DOHH2 (cell line): Measurements from ENCODE around the gene DSCAM.

Experiments
- H3F3A ChIP-seq: fragments of 200-600 bp; sonication (generic), shearing (Covaris generic); 2 replicates; pipeline ENCODE4 v1.6.0; 2016; ENCODE audit warnings: antibody characterized with exemption, mild to moderate bottlenecking; ENCODE audit not compliant: control insufficient read depth, insufficient read depth
- H3K27ac ChIP-seq: fragments of 200-600 bp; sonication (generic); 2 replicates; pipeline ENCODE4 v1.5.1; 2014; ENCODE audit warnings: low read depth, mild to moderate bottlenecking, low read length, moderate library complexity
- H3K27me3 ChIP-seq: fragments of 200-600 bp; sonication (generic); 2 replicates; pipeline ENCODE4 v1.6.1; 2014; ENCODE audit warnings: mild to moderate bottlenecking, low read length, mixed read lengths; ENCODE audit not compliant: control insufficient read depth
- H3K36me3 ChIP-seq: fragments of 200-600 bp; sonication (generic); 2 replicates; pipeline ENCODE4 v1.6.1; 2014; ENCODE audit warnings: mild to moderate bottlenecking, low read length, moderate library complexity, mixed read lengths; ENCODE audit not compliant: control insufficient read depth
- H3K4me1 ChIP-seq: fragments of 200-600 bp; sonication (generic); 2 replicates; pipeline ENCODE4 v1.6.1; 2014; ENCODE audit warnings: mild to moderate bottlenecking, low read length, mixed read lengths; ENCODE audit not compliant: control insufficient read depth
- H3K4me2 ChIP-seq: fragments of 200-600 bp; sonication (generic); 2 replicates; pipeline ENCODE4 v1.6.0; 2014; ENCODE audit warnings: mild to moderate bottlenecking, low read length, moderate library complexity
- H3K4me3 ChIP-seq: fragments of 200-600 bp; sonication (generic); 2 replicates; pipeline ENCODE4 v1.5.1; 2014; ENCODE audit warnings: mild to moderate bottlenecking, low read length, mixed read lengths
- H3K79me2 ChIP-seq: fragments of 200-600 bp; sonication (generic); 2 replicates; pipeline ENCODE4 v1.6.1; 2014; ENCODE audit warnings: mild to moderate bottlenecking, low read length, mixed read lengths; ENCODE audit not compliant: control insufficient read depth
- H3K9me2 ChIP-seq: fragments of 200-600 bp; sonication (generic); replicated peaks from 2 replicates; pipeline ENCODE4 v1.6.1; 2014; ENCODE audit warnings: mild to moderate bottlenecking, low read length, mixed read lengths; ENCODE audit not compliant: control insufficient read depth
- H3K9me3 ChIP-seq: fragments of 200-600 bp; sonication (generic); 2 replicates; pipeline ENCODE4 v1.6.1; 2014; ENCODE audit warnings: antibody characterized with exemption, low read length, mixed read lengths; ENCODE audit not compliant: control insufficient read depth, insufficient read depth
- H4K20me1 ChIP-seq: fragments of 200-600 bp; sonication (generic); 2 replicates; pipeline ENCODE4 v1.6.0; 2014; ENCODE audit warnings: low read depth, mild to moderate bottlenecking, antibody characterized with exemption, low read length, moderate library complexity; ENCODE audit not compliant: control insufficient read depth, insufficient read depth
- EZH2phosphoT487 ChIP-seq: fragments of 200-600 bp; sonication (generic); IDR thresholded peaks from 2 replicates; pipeline ENCODE4 v1.6.1; 2017; ENCODE audit warnings: borderline replicate concordance, mild to moderate bottlenecking, antibody characterized with exemption, low read length, moderate library complexity, mixed read lengths
- TF ChIP-seq, protein P1 (sequence below): fragments of 200-600 bp; sonication (generic); IDR thresholded peaks from one replicate; pipeline ENCODE4 v1.5.1; 2014; ENCODE audit warnings: antibody characterized with exemption, mild to moderate bottlenecking, low read depth, low read length; ENCODE audit not compliant: poor library complexity, severe bottlenecking

The DSCAM gene

DNA sequence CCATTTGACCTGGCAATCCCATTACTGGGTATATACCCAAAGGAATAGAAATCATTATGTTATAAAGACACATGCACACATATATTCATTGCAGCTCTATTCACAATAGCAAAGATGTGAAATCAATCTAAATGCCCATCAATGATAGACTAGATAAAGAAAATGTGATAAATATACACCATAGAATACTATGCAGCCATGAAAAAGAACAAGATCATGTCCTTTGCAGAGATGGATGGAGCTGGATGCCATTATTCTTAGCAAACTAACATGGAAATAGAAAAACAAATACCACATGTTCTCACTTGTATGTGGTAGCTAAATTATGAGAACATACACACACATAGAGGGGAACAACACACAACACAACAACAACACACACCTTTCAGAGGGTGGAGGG is 731.2 kb downstream of the DSCAM start:
- H3K4me3 ChIP-seq: no peak overlapping the region
- H3K9me3 ChIP-seq: no peaks in the 10 kb centered on the region
- H3K79me2 ChIP-seq: no peaks in the 10 kb centered on the region
- no peaks in the 10 kb centered on the region for H3K27me3 ChIP-seq
- no peaks in the 10 kb centered on the region for H3K9me2 ChIP-seq
- no peaks in the 10 kb centered on the region for H3F3A ChIP-seq
- no peaks in the 10 kb centered on the region for H3K36me3 ChIP-seq
- no peaks in the 10 kb centered on the region for H3K4me1 ChIP-seq
- H4K20me1 ChIP-seq: no peaks in the 10 kb centered on the region
- H3K4me2 ChIP-seq: no peak overlapping the region
- TF ChIP-seq, protein P1, sequence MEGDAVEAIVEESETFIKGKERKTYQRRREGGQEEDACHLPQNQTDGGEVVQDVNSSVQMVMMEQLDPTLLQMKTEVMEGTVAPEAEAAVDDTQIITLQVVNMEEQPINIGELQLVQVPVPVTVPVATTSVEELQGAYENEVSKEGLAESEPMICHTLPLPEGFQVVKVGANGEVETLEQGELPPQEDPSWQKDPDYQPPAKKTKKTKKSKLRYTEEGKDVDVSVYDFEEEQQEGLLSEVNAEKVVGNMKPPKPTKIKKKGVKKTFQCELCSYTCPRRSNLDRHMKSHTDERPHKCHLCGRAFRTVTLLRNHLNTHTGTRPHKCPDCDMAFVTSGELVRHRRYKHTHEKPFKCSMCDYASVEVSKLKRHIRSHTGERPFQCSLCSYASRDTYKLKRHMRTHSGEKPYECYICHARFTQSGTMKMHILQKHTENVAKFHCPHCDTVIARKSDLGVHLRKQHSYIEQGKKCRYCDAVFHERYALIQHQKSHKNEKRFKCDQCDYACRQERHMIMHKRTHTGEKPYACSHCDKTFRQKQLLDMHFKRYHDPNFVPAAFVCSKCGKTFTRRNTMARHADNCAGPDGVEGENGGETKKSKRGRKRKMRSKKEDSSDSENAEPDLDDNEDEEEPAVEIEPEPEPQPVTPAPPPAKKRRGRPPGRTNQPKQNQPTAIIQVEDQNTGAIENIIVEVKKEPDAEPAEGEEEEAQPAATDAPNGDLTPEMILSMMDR: no peak
- TF ChIP-seq EZH2phosphoT487: no peak
- no peak overlapping the region for H3K27ac ChIP-seq

DNA sequence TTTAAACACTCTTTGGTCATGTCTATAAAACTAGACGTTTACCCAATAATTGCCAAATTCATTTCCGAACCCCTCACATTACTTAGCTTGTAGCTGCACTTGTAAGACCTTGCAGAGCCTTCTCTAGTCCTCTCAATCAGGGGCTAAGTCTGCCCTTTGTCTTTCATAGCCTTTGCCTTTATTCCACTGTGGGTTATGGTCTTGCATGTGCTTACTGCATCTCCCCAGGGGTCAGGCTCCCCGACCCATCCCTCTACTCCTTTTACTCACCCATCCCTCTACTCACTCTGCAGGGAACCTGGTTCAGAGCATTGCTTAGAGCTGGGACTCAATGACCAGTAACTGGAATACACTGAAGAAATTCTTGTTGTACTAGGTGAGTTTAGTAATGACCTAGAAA is 744.3 kb downstream of the DSCAM start:
- no peak for TF ChIP-seq EZH2phosphoT487
- TF ChIP-seq, protein P1: no peak
- Histone ChIP-seq H4K20me1 (no peaks in the 10 kb centered on the region), H3F3A (no peaks in the 10 kb centered on the region), H3K9me2 (no peaks in the 10 kb centered on the region), H3K27ac (no peak overlapping the region), H3K79me2 (no peaks in the 10 kb centered on the region), H3K9me3 (no peaks in the 10 kb centered on the region; the same call in 1 of the 2 replicates), H3K27me3 (no peaks in the 10 kb centered on the region), H3K4me3 (no peak overlapping the region), H3K4me1 (no peaks in the 10 kb centered on the region), H3K36me3 (no peaks in the 10 kb centered on the region), H3K4me2 (no peak overlapping the region)

DNA sequence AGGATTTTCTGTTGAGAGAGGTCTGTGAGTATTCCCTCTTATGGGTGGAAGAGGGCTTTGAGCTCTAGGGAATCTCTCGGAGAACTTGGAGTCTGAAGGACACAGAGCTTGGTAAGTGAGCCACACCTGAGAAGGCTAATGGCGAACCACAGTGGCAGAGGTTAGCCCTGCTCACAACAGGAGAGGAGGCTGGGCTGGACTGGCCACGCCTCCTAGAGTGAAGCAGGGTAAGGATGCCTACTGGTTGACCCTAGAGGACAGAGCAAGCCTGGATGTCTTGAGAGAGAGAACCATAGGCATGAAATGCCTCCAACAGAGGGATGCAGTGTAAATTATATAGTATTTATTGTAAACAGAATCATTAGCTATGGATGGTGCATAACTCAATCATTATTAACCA is 747.1 kb downstream of the DSCAM start:
- Histone ChIP-seq H3K36me3 (no peaks in the 10 kb centered on the region), H3K79me2 (no peaks in the 10 kb centered on the region), H4K20me1 (no peaks in the 10 kb centered on the region), H3K4me2 (no peak overlapping the region), H3K9me3 (no peaks in the 10 kb centered on the region), H3K4me3 (no peak overlapping the region), H3K4me1 (no peaks in the 10 kb centered on the region), H3K27ac (no peak overlapping the region), H3K9me2 (no peaks in the 10 kb centered on the region), H3F3A (no peaks in the 10 kb centered on the region), H3K27me3 (no peaks in the 10 kb centered on the region)
- TF ChIP-seq, protein P1: no peak
- TF ChIP-seq EZH2phosphoT487: no peak

DNA sequence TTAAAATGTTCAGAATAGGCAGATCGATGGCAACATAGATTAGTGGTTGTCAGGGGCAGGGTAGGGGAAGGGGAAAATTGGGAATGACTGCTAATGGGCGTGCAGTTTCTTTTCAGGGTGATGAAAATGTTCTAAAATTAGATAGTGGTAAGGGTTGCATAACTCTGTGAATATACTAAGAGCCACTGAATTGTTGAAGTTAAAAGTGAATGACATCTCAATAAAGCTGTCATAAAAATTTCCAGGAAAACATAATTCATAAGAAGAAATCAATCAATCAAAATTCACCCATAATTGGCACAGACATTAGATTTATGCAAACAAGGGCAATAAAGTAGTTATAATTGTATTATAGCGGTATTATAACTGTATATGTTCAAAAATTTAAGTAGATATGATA is 751.5 kb downstream of the DSCAM start:
- Histone ChIP-seq H3K79me2 (no peaks in the 10 kb centered on the region), H4K20me1 (no peaks in the 10 kb centered on the region), H3K27me3 (no peaks in the 10 kb centered on the region), H3K9me2 (no peaks in the 10 kb centered on the region), H3K9me3 (no peaks in the 10 kb centered on the region), H3F3A (no peaks in the 10 kb centered on the region), H3K27ac (no peak overlapping the region), H3K4me2 (no peak overlapping the region), H3K36me3 (no peaks in the 10 kb centered on the region), H3K4me3 (no peak overlapping the region), H3K4me1 (no peaks in the 10 kb centered on the region)
- TF ChIP-seq EZH2phosphoT487: no peak
- TF ChIP-seq, protein P1: no peak
